B cell (primary cell): Measurements from ENCODE around the gene LOC128125822.

Experiments used
- ATAC-seq: fragments of 200-7000 bp; cut with Tn5 transposase; one replicate; pipeline ENCODE4 v1.10.0; 2021; ENCODE audit warnings: low read depth, mild to moderate bottlenecking, moderate number of reproducible peaks, moderate library complexity
- CTCF ChIA-PET: fragments of 350-600 bp; sonication (Branson Sonifier 250); formaldehyde crosslinking; loops from one replicate; lab custom pipeline; 2021; ENCODE audit warnings: antibody characterized with exemption, inconsistent platforms; lab: Charles Lee
- POLR2A ChIA-PET: fragments of 350-600 bp; sonication (Branson Sonifier 250); formaldehyde crosslinking; loops from one replicate; lab custom pipeline; 2021; ENCODE audit warnings: antibody characterized with exemption; lab: Charles Lee
- DNase-seq: peaks from one replicate; pipeline ENCODE4 v3.0.0; 2013
- H2AFZ ChIP-seq: 2 replicates; pipeline ENCODE4 v1.6.1; 2012; ENCODE audit warnings: mild to moderate bottlenecking, low read depth, low read length; ENCODE audit not compliant: insufficient read depth, poor library complexity, severe bottlenecking
- H3K27ac ChIP-seq, 2 donors: 1 replicate in 1 of 2; 2 replicates in 1 of 2; pipeline ENCODE4 v1.5.1; 2012 to 2013; ENCODE audit warnings: low read length in 2 of 2, mild to moderate bottlenecking in 2 of 2, moderate library complexity in 1 of 2
- H3K27me3 ChIP-seq, 4 experiments: fragments of 200-600 bp in 1 of 4; sonication (generic) in 1 of 4; replicated peaks in 1 of 4; 1 replicate in 2 of 4; 2 replicates in 2 of 4; pipeline versions ENCODE4 v1.6.1 to v1.7.0; 2013 to 2016; ENCODE audit warnings: low read length in 3 of 4, mild to moderate bottlenecking in 2 of 4, mixed read lengths in 1 of 4, moderate library complexity in 1 of 4; ENCODE audit not compliant: insufficient read depth in 4 of 4, control insufficient read depth in 3 of 4; ENCODE audit errors: control extremely low read depth in 1 of 4
- H3K36me3 ChIP-seq, 2 experiments: replicated peaks in 1 of 2; 1 replicate in 1 of 2; 2 replicates in 1 of 2; pipeline versions ENCODE4 v1.6.1 to v1.7.1; 2013; ENCODE audit warnings: low read length in 1 of 2; ENCODE audit not compliant: insufficient read depth in 2 of 2, control insufficient read depth in 1 of 2; ENCODE audit errors: control extremely low read depth in 1 of 2, extremely low read depth in 1 of 2
- H3K4me1 ChIP-seq, 2 donors: fragments of 200-600 bp in 1 of 2; sonication (generic) in 1 of 2; 1 replicate in 1 of 2; 2 replicates in 1 of 2; pipeline versions ENCODE4 v1.5.1 to v1.6.1; 2013 to 2017; ENCODE audit warnings: low read length in 2 of 2; ENCODE audit not compliant: control insufficient read depth in 2 of 2, insufficient read depth in 2 of 2
- H3K4me2 ChIP-seq: replicated peaks from 2 replicates; pipeline ENCODE3; 2012; ENCODE audit warnings: mild to moderate bottlenecking, low read depth, low read length; ENCODE audit not compliant: poor library complexity, severe bottlenecking
- H3K4me3 ChIP-seq, 5 experiments: fragments of 200-600 bp in 1 of 5; sonication (generic) in 1 of 5; 1 replicate in 3 of 5; 2 replicates in 2 of 5; pipeline versions ENCODE4 v1.5.1 to v1.7.0; 2011 to 2016; ENCODE audit warnings: low read length in 4 of 5, mild to moderate bottlenecking in 4 of 5, low read depth in 2 of 5, control low read depth in 1 of 5, moderate library complexity in 1 of 5; ENCODE audit not compliant: insufficient read depth in 1 of 5; ENCODE audit errors: control extremely low read depth in 1 of 5, extremely low read depth in 1 of 5
- H3K79me2 ChIP-seq: fragments of 200-600 bp; sonication (generic); one replicate; pipeline ENCODE4 v1.6.0; 2016; ENCODE audit warnings: low read length; ENCODE audit not compliant: control insufficient read depth, insufficient read depth
- H3K9ac ChIP-seq: fragments of 200-600 bp; sonication (generic); 2 replicates; pipeline ENCODE4 v1.6.1; 2017; ENCODE audit warnings: mild to moderate bottlenecking, low read length, moderate library complexity
- H3K9me3 ChIP-seq, 3 donors: one replicate each; pipeline versions ENCODE4 v1.6.1 to v1.7.1; 2013; ENCODE audit warnings: low read length in 2 of 3; ENCODE audit not compliant: control insufficient read depth in 2 of 3, insufficient read depth in 1 of 3; ENCODE audit errors: control extremely low read depth in 1 of 3
- H4K20me1 ChIP-seq: 2 replicates; pipeline ENCODE4 v1.6.0; 2012; ENCODE audit warnings: mild to moderate bottlenecking, low read length; ENCODE audit not compliant: insufficient read depth, control insufficient read depth, poor library complexity, severe bottlenecking
- H3K27ac Mint-ChIP-seq: one replicate; pipeline ENCODE4 v1.8.0; 2021; ENCODE audit warnings: mixed read lengths
- H3K27me3 Mint-ChIP-seq: one replicate; pipeline ENCODE4 v1.8.0; 2021; ENCODE audit warnings: mixed read lengths
- H3K4me1 Mint-ChIP-seq: one replicate; pipeline ENCODE4 v1.8.0; 2021; ENCODE audit warnings: mixed read lengths
- H3K4me3 Mint-ChIP-seq: one replicate; pipeline ENCODE4 v1.8.0; 2021; ENCODE audit warnings: mixed read lengths
- H3K9me3 Mint-ChIP-seq: one replicate; pipeline ENCODE4 v1.8.0; 2022; ENCODE audit warnings: mixed read lengths; ENCODE audit not compliant: insufficient read depth
- CTCF ChIP-seq: fragments of 200-600 bp; IDR thresholded peaks from one replicate; pipeline ENCODE4 v1.8.0; 2022; ENCODE audit warnings: antibody characterized with exemption, mild to moderate bottlenecking
- EZH2 ChIP-seq: IDR thresholded peaks from 2 replicates; pipeline ENCODE4 v1.6.1; 2012; ENCODE audit warnings: borderline replicate concordance, low read depth, mild to moderate bottlenecking, moderate library complexity, low read length; ENCODE audit not compliant: insufficient read depth, poor library complexity, severe bottlenecking
- WGBS: methylation state at CpG from one replicate; pipeline ENCODE4 v1.1.5; 2013; ENCODE audit warnings: missing lambda C conversion rate; ENCODE audit not compliant: insufficient coverage; 5-methylcytosine and 5-hydroxymethylcytosine counted together
- intact Hi-C: fragments of 100-400 bp; cut with micrococcal nuclease; formaldehyde crosslinking; loops from one replicate; pipeline ENCODE4 v1.10.0; 2022

LOC128125822 gene

GRCh38 chr6:63600136-63600535, 27.9 kb downstream of the LOC128125822 start:
- H3K27ac Mint-ChIP-seq, result no peak overlapping the region
- ATAC-seq (no peak), DNase-seq (no peak)
- H3K9me3 ChIP-seq, result no peaks in the 10 kb centered on the region
- H3K27me3 ChIP-seq, result peaks cover 0 to 3% (median 0%) of the 10 kb centered on the region in 4 experiments
- CTCF ChIA-PET, result interaction anchor here (1.0 to 6.4 kb wide), 7 partner anchors 8 to 249 kb away, joined by 3 to 239 read pairs (median 6); no protein-coding TSS in a partner anchor
- peaks cover 15% of the 10 kb centered on the region for H3K4me1 Mint-ChIP-seq
- H3K36me3 ChIP-seq, result no peaks in the 10 kb centered on the region
- TF ChIP-seq EZH2 (no peak), CTCF (no peak)
- H2AFZ ChIP-seq, result no peak overlapping the region
- POLR2A ChIA-PET, result no interaction called here
- no peaks in the 10 kb centered on the region for H4K20me1 ChIP-seq
- H3K4me3 Mint-ChIP-seq, result no peak overlapping the region
- intact Hi-C loops, result no loop called here
- no peaks in the 10 kb centered on the region for H3K27me3 Mint-ChIP-seq
- H3K9ac ChIP-seq, result no peak overlapping the region
- no peaks in the 10 kb centered on the region for H3K9me3 Mint-ChIP-seq
- WGBS, result no CpG with 5 or more reads among the region's 6 CpGs
- H3K4me3 ChIP-seq, result no peak overlapping the region
- no peak overlapping the region for H3K27ac ChIP-seq
- H3K79me2 ChIP-seq, result no peaks in the 10 kb centered on the region
- no peak overlapping the region for H3K4me2 ChIP-seq
- H3K4me1 ChIP-seq, result peaks cover 8 to 11% of the 10 kb centered on the region in 2 donors

GRCh38 chr6:63609231-63609630, 37.0 kb downstream of the LOC128125822 start:
- ATAC-seq (no peak), DNase-seq (no peak)
- H3K79me2 ChIP-seq, result no peaks in the 10 kb centered on the region
- Mint-ChIP-seq H3K27me3 (no peaks in the 10 kb centered on the region), H3K9me3 (no peaks in the 10 kb centered on the region), H3K4me3 (no peak overlapping the region), H3K27ac (no peak overlapping the region), H3K4me1 (no peaks in the 10 kb centered on the region)
- no peak overlapping the region for H3K9ac ChIP-seq
- intact Hi-C loops, result no loop called here
- H3K27ac ChIP-seq, result no peak overlapping the region
- H3K4me1 ChIP-seq, result no peaks in the 10 kb centered on the region
- no CpG with 5 or more reads among the region's 1 CpG for WGBS
- H4K20me1 ChIP-seq, result no peaks in the 10 kb centered on the region
- no peaks in the 10 kb centered on the region for H3K36me3 ChIP-seq
- CTCF ChIA-PET, result interaction anchor here (0.5 to 1.8 kb wide), 3 partner anchors 9 to 532 kb away, joined by 3 to 7 read pairs (median 6); no protein-coding TSS in a partner anchor
- POLR2A ChIA-PET, result no interaction called here
- H3K9me3 ChIP-seq, result no peaks in the 10 kb centered on the region
- no peak overlapping the region for H2AFZ ChIP-seq
- H3K27me3 ChIP-seq, result no peaks in the 10 kb centered on the region
- H3K4me2 ChIP-seq, result no peak overlapping the region
- no peak for TF ChIP-seq CTCF
- TF ChIP-seq EZH2, result no peak
- H3K4me3 ChIP-seq, result no peak overlapping the region
